ENCODE data around the gene PCSK5.

PCSK5 gene

DNA sequence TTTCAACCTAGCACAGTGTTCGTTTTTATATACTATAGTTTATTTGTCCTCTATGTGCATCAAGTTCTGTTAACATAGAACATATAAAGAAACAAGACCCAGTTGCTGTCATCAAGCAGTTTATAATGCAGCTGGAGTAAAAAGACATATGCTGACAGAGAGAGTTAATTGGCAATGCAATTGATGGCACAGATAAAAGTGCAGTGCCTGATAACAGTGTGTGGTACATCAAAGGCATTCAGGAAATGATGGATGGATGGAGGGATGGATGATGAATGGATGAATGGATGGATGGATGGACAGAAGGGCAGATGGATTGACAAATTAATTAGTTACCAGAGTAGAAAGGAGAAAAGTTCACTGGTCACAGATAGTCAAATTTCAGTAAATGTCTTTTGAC, 264.9 kb downstream of the PCSK5 start:
- DNase-seq: no peak

DNA sequence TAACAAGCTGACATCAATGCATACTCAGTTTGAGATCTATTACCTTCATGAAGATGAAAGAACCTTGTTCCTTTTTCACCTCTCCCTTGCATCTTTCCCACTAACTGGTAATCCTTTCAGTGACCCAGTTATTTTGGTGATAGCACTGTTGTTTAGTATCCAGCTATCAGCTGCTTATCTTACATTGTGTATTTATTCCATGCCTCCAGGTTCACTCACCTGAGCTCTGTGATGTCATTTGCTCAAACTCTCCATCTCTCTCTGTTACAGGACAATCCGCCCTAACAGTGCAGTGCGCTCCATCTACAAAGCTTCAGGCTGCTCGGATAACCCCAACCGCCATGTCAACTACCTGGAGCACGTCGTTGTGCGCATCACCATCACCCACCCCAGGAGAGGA, 268.2 kb downstream of the PCSK5 start:
- DNase-seq: no peak

DNA sequence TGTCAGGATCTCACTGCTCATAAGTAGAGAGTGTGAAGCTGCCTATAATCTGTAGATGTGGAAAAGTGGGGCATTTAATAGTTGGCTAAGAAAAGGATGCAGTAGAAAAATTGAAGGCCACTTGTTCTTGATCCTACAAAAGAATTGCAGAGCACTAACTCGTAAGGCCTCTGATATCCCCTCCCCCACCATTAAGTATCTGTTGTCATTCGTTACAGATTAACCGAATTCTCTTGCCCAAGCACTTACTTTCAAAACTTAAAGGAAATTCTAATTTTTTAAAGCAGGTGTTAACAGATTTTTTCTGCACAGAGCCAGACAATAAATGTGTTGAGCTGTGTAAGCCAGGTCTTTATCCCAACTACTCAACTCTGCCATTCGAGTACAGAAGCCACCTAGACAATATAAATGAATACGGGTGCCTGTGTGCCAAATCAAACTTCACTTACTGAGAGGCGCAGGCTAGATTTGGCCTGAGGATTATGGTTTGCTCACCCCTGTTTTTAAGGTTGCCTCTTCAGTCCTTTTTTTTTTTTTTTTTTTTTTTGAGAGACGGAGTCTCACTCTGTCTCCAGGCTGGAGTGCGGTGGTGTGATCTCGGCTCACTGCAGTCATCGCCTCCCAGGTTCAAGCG, 268.9 kb downstream of the PCSK5 start:
- DNase-seq: no peak

DNA sequence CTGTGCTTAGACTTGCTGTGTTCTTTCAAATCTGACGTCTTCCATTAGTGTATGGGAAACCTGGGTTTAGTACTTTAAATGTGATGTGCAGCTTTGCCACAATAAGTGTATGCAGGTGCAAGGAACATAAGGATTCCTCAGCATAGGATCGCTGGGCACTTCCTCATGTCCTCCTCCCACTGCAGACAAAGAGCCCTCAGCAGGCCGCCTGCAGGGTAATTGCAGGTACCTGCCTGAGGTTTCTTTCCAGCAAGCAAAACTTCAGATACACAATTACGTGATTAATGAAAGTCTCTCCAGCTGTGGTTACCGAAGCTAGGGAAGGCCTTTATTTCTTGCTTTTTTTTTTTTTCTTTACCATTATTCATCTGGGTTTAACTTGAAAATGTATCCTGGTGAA, 270.6 kb downstream of the PCSK5 start:
- no peak for DNase-seq

DNA sequence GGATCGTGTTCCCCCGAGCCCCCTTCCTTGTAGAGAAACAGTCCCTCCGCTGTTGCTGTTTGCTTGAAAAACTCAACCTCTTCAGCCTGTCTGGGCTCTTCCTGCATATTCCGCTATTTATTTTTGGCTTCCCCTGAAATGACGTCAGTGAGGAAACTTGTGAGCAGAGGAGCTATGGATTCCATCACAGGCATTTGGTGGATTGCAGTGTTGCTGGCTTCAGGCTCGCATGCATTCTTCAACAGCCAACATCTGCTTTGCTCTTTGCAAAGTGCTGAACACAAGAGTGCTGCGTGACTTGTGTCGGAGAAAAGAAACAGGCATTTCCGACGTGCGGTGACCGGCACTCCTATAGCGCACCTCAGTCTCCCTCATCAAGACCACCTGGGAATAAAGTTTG, 271.1 kb downstream of the PCSK5 start:
- no peak for DNase-seq

DNA sequence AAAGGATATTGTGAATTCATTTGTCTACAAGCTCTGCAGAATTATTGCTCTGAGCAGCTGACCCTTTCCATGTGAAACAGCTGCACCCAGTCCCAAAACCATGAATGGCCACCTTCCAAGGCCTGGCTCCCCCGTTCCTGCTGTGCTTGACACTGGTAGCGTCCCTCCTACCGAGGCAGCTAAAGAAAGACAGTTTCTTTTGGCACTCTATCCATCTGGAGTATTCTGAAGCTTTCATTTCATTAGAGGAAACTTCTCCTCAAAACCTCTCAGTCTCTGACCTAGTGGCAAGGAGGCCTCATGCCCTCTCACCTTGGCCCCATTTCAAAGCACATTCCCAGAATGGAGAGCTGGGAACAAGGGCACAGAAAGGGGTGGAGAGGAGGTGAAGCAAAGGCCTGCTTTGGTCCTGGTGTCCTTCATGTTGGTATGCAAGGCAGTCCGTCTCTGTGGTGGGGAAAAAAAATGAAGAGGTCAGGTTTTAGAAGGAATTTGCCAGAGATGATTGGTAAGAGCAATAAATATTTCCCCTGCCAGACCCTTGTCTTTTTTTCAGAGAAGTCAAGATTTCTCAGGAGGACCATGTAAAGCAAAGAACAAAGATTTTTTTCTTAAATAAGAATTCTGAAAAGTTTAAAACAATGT, 271.7 kb downstream of the PCSK5 start:
- DNase-seq: no peak

DNA sequence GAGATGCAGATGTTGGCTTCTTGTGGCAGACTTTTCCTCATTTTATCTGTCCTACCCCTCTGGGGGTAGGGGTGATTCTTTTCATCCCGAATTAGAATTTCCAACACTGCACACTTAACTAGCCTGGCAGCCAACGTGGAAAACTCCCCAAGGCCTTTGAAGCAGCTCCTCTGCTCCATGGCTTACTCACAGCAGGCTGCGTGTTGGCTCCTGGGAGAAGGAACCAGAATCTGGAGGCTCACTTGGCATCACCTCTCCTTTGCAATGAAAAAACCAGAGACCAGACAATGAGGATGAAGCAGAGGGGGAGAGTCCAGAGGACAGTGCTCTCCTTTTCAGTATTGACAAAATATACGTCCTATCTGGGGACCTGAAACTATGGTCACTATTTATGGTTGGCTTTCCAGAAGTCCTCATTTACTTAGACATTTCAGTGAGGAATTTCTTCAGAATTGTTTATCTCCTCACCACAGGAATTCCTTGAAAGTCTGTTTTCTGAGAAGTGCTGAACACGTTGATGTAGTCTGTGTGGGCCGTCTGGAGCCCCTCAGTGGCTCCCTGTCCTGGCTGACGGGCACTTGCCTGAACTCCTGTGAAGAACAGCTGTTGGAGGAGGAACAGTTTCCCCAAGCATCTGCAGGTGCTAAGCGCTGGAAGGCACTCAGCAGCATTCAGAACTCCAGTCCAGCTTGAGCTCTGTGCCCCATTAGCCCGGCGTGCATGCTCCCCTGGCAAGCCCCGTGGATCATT, 272.5 kb downstream of the PCSK5 start:
- DNase-seq: no peak

DNA sequence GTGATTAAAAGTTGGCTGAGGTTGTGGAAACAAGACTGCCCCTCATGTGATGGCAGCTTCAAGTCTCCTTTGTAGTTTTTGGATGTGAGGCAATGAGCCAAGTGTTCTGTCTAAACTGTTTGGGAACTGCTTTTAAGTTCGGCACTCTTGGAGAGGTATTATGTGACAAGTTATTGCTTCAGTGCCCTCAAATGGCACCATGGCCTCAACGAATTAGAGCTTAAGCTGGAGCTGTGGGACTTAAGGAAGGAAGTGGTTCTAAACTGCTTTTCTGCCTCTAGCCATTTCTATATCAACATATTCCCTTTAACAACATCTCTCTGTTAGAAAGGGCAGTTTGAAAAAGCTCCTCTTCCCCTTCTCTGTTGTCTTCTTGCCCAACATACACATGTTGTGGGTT, 276.1 kb downstream of the PCSK5 start:
- DNase-seq: peak; percentile 80

DNA sequence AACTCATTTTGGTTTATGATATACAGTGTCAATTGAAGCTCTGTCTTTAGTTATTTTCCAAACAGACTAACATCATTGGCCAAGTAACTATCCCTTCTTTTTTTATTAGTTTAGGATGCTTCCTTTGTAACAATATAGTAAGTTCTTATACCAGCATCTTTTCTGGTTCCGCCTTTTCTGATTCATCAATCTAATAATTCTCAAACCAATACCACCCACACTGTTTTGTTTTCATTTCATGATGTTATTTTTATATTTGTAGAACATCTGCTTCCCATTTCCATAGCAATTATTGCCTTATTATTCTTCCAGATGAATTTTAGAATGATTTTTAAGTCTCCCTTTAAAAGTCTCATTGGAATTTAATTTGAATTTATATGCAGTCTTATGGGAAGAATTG, 285.7 kb downstream of the PCSK5 start:
- DNase-seq: no peak

DNA sequence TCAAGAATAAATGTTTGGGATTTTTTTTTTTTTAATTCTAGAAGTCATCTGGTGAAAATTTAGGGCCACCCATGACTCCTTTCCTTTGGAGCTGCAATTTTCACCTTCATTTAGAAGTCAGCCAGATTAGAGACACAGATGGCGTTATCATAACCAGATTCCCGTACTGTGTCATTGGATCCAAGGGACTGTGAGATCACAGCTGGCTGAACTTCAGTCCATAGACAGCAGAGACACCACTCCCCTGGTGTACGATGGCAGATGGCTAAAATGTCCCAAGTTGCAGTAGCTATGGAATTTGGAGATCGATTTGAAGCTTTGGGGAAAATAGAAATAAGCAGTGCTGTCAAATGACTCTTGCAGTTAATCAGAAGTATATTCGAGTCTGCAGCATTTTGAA, 287.5 kb downstream of the PCSK5 start:
- DNase-seq: no peak

DNA sequence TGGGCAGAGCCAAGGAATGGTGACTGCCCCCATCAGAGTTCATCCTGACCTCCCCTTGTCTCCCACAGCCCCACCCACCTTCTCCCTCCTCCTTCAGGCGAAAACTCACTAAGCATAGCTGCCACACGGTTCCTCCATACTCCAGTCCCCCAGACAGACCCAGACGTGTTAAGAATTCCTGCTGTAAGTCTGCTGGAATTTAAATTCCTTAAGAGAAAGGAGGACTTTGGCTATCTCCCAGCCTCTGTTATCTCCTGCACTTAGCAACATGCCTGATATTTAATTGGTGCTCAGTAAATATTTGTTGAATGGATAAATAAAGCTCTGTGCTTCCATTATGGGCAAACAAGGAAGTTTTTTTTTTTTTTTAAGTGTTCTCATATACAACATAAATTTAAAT, 290.1 kb downstream of the PCSK5 start:
- no peak for DNase-seq

DNA sequence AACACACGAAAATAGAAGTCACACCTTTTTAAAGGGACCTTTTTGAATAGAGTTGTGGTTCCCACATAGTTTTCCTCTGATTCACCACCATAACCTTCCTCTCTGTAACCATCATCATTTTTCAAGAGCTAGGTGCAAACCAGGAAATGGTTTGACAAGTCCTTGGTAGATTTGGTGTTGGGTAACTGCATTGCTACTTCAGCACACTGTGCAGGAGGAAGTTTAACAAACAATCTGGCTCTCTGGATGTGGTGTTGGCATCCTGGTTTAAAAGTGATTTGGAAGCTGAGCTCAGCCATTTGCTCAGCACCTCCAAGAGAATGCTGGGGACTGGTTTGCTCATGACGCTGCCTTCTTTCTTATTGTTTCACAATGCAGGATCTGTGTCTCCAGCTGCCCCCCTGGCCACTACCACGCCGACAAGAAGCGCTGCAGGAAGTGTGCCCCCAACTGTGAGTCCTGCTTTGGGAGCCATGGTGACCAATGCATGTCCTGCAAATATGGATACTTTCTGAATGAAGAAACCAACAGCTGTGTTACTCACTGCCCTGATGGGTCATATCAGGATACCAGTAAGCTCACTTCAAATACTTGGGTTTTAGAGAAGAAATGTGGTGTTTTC, 290.7 kb downstream of the PCSK5 start:
- peak; percentile 58 for DNase-seq

DNA sequence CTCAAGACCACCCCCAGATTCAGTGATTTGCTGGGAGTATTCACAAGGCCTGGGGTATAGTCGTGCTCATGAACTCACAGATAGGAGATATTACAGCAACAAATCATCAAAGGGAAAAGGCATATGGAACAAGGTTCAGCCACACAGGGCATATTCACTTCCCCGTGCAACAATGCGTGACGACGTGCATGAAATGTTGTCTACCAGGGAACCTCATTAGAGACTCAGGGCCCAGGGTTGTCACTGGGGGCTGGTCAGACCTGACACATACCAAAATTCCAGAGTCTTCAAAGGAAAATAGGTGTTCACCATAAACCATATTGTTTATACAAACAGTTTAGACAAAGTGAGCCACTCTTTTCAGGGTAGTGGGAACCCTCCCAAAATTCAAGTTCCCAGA, 291.3 kb downstream of the PCSK5 start:
- DNase-seq: no peak

DNA sequence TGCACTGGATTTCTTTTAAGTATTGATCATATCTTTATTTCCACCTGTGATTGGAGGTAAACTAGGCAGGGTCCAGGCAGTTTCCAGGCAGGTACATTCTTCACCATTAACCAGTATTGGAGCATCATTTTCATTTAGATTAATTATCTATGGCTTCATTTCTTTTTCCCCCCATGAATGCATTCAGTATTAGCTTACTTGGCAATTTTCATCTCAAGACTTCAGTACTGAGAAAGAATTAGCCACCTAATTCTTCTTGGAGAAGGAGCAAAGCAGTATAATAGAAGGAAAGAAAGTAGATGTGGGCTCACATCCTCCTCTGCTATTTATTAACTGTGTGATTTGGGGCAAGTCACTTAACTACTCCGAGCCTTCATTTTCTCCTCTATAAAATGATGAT, 295.0 kb downstream of the PCSK5 start:
- no peak for DNase-seq

DNA sequence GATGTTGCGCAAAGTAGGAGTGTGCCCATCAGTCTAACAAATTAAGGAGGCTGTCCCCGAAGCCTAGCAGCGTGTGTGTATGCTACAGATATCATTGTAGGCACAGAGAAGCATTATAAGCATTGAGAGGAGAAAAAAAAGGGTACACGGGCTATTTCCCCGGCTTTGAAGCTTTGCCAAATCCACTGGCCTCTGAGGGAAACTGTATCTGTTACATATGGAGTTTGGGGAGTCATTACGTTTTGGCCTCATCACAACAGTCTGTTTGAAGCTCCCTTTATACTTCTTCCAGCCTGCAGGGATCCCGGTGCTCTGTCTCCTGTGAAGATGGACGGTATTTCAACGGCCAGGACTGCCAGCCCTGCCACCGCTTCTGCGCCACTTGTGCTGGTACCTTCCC, 297.8 kb downstream of the PCSK5 start:
- DNase-seq: no peak

DNA sequence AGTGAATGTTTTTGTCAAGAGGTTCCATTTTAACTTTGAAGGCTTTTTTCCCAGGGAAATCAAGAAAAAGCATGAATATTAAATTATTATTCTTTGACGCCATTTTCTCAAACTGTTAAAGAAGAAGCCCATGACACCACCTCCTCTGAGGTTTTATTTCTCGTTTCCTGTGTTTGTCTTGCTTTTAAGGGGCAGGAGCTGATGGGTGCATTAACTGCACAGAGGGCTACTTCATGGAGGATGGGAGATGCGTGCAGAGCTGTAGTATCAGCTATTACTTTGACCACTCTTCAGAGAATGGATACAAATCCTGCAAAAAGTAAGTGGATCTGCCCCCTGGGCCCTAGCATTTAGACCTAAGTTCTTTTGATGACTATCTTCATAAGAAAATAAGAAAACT, 298.4 kb downstream of the PCSK5 start:
- no peak for DNase-seq

DNA sequence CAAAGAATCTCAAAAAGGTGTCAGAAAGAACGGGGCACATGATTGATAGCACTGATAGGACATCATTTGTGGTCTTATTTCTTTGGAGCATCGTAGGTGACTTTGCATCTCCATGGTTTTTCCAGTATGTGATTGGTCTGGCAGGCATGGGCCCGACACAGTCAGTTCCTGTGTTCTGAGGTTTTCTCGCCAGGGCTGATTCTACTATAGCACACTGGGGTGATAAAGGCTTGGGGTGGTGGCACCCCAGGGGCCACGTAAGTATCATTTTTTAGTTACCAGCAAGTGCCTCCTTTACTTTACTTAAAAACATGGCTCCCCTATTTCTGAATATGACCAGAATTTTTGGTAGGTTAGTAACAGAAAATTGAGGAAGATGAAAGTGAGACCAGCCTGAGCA, 301.0 kb downstream of the PCSK5 start:
- no peak for DNase-seq

DNA sequence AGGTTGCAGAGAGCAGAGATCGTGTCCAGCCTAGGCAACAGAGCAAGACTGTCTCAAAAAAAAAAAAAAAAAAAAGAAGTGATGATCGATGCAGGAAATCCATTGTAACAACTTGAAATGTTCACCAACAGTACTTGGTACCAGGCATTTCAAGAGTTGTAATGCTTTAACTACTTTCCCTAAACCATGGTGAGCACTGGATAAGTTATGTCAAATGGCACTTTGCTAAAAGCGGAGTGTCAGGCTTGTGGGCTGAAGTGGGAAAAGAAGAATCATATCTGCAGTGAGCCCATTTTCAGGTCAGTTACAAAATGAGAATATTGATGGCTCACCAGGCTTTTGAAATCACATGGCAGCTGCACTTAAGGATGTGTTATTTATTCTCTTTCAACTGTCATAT, 301.5 kb downstream of the PCSK5 start:
- no peak for DNase-seq

DNA sequence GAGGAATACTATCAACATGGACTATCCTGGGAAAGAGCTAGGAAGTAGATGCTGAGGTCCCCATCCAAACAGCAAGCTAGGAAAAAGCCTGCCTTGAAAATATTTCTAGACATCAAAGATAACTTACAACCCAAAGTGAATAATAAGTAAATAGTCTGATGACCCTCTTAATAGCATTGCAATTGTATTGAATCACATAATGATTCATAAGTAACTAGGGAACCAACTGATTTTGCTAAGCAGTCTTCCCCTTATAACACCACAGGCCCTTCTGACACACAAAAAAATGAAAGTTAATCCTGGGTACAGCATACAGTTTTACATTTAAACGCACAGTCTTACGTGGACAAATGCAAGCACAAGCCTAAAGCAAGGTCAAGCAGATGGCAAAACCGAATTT, 304.4 kb downstream of the PCSK5 start:
- DNase-seq: no peak

DNA sequence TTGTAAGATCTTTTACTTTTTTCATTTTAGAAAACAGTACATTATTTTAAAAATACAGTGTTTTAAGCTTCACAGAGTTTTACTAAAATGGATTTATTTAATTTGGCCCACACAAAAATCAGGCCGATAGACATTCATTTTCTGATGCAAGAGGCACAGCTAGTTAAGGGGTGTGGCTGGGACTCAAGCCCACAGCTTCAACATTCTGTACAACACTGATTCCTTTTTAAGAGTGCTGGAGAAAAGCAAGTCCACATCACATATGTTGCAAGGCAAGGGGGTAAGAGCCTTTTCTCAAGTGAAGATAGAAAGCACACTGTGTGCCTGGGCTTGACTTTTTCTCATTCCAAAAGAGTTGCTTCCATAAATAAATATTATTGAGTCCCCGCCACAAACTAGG, 307.9 kb downstream of the PCSK5 start:
- DNase-seq: no peak

DNA sequence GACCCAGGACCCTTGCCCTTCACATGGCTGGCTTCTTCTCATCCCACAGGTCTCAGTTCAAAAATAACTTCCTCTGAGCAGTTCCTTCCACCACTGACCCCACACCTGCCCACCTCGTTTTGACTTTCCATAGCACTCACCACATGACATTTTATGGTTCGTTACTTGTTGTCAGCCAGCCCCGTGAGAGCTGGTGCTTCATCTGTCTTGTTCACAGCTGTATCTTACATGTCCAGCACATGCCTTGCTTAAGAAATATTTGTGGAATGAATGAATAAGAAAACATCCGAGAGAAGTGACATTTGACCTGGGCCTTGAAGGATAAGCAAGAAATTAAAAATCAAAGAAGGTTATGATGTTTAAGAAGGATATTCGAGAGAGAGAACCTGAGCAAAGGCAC, 309.8 kb downstream of the PCSK5 start:
- DNase-seq: no peak

DNA sequence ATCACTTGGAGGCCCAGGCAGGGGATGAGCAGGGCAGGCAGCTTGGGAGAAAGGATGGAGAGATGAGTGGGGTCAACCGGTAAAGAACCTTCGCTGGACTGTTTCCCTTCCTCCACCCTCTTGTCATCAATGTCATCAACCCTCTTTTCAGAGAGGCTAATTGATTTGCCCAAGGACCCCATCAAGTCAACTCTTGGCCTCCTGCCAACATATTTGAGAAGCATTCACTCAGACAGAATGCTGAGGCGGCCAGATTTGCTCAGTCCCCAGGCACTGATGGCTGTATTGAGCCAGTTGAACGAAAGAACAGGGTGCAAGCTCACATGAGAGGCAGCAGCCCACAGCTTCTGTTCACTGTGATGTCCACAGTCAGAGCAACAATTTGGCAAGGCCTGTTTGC, 310.3 kb downstream of the PCSK5 start:
- no peak for DNase-seq

DNA sequence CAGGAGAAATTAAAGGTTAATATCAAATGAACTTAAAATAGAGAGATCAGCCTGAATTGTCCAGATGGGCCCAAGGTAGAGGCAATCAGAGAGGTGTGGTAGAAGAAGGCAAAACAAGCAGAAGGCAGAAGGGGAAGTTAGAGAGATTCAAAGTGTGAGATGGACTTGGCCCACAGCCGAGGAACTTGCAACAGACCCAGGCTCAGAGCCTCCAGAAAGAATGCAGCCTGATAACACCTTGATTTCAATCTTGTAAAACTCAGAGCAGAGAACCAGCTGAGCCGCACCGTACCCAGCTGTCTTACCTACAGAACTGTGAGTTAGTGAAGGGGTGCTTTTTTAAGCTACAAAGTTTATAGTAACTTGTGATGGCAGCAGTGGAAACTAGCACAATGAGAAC, 312.9 kb downstream of the PCSK5 start:
- DNase-seq: peak; percentile 78

DNA sequence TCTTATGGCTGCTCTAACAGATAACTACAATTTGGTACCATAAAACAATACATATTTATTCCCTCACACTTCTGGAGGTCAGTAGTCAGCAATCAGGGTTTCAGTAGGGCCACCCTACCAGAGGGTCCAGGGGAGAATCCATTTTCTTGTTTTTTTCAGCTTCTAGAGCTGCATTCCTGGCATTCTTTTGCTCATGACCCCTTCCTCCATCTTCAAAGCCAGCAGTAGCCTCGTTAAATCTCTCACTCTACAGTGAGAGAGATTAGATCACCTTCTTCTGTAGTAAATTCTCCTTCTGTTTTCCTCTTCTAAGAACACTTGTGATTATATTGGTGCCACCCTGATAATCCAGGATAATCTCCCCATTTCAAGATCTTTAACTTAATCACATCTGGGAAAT, 316.3 kb downstream of the PCSK5 start:
- DNase-seq: no peak
